HUES48 (cell line): ENCODE results near the gene TMEM198.

Source experiments
- H3K27ac ChIP-seq: one replicate; pipeline ENCODE4 v1.7.0; 2013; ENCODE audit warnings: low read depth, low read length, inconsistent platforms
- H3K27me3 ChIP-seq: 2 replicates; pipeline ENCODE4 v1.6.1; 2013; ENCODE audit warnings: mild to moderate bottlenecking, low read length; ENCODE audit not compliant: control insufficient read depth, insufficient read depth
- H3K36me3 ChIP-seq: 2 replicates; pipeline ENCODE4 v1.6.1; 2013; ENCODE audit warnings: low read length; ENCODE audit not compliant: control insufficient read depth, insufficient read depth
- H3K4me1 ChIP-seq: 2 replicates; pipeline ENCODE4 v1.6.1; 2013; ENCODE audit warnings: mild to moderate bottlenecking, low read length; ENCODE audit not compliant: control insufficient read depth, insufficient read depth
- H3K4me3 ChIP-seq: 2 replicates; pipeline ENCODE4 v1.5.1; 2013; ENCODE audit warnings: mild to moderate bottlenecking, low read depth, low read length
- H3K9ac ChIP-seq: 2 replicates; pipeline ENCODE4 v1.6.1; 2013; ENCODE audit warnings: mild to moderate bottlenecking, low read depth, low read length, moderate library complexity
- H3K9me3 ChIP-seq: 2 replicates; pipeline ENCODE4 v1.6.1; 2013; ENCODE audit warnings: low read length; ENCODE audit not compliant: control insufficient read depth, insufficient read depth

Gene TMEM198

GRCh38 chr2:219575566-219576504 lies 32.0 kb downstream of the TMEM198 start:
- Histone ChIP-seq H3K9ac (no peak overlapping the region), H3K9me3 (no peaks in the 10 kb centered on the region), H3K27me3 (peaks cover 3% of the 10 kb centered on the region; the same call in 1 of the 2 replicates), H3K4me3 (no peak overlapping the region), H3K4me1 (peaks cover 31% of the 10 kb centered on the region), H3K27ac (no peak overlapping the region), H3K36me3 (no peaks in the 10 kb centered on the region)

- H3K36me3 ChIP-seq = no peaks in the 10 kb centered on the region
- no peak overlapping the region for H3K27ac ChIP-seq
- peaks cover 3% of the 10 kb centered on the region; the same call in 1 of the 2 replicates for H3K27me3 ChIP-seq
- H3K9me3 ChIP-seq = no peaks in the 10 kb centered on the region
- H3K4me1 ChIP-seq = peaks cover 28% of the 10 kb centered on the region
- H3K9ac ChIP-seq = 0 out of 2 replicates have a peak overlapping the region, but pooled peaks have one; percentile 9
- H3K4me3 ChIP-seq = peak overlapping the region; percentile 36; the same call in 1 of the 2 replicates
Observed at GRCh38 chr2:219576505-219577388, 32.9 kb downstream of the TMEM198 start.

DNA sequence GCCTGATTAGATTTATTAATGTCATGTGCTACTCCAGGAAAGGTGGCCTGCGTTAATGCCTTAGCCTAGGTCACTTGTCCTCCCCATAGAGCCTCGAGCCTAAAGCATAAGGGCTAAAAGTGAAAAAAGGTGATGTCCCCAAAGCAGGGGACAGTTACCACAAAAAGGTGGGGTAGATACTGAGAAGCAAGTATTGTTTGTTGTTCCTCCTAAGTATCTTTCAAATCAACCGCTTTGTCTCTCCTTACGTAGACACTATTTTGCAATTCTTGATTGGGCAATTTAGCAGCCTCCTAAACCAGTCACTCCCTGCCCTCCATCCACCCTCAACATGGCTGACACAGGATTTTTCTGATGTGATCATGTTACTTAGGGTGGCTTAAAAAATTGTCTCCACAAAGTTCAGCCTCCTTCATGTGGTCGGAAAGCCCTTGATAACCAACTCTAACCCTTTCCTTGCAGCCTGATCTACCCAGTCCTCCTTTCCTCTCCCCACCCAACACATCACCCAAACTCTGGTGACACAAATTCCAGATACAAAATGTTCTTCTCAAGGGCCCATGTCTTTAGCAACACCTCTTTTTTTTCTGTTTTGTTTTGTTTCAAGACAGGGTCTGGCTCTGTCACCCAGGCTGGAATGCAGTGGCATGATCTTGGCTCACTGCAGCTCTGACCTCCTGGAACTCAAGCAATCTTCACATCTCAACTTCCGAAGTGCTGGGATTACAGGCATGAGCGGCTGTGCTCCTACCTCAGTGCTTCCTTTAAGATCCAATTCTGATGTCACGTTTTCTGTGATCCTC lies 35.2 kb downstream of the TMEM198 start:
- no peak overlapping the region for H3K9ac ChIP-seq
- H3K9me3 ChIP-seq = no peaks in the 10 kb centered on the region
- peaks cover 3% of the 10 kb centered on the region; the same call in 1 of the 2 replicates for H3K27me3 ChIP-seq
- no peak overlapping the region for H3K27ac ChIP-seq
- peaks cover 25% of the 10 kb centered on the region for H3K4me1 ChIP-seq
- no peak overlapping the region for H3K4me3 ChIP-seq
- no peaks in the 10 kb centered on the region for H3K36me3 ChIP-seq

GRCh38 chr2:219581346-219581745 lies 37.5 kb downstream of the TMEM198 start:
- Histone ChIP-seq H3K4me1 (peaks cover 21% of the 10 kb centered on the region), H3K4me3 (no peak overlapping the region), H3K27ac (no peak overlapping the region), H3K9me3 (no peaks in the 10 kb centered on the region), H3K27me3 (peaks cover 5% of the 10 kb centered on the region; the same call in 1 of the 2 replicates), H3K9ac (no peak overlapping the region), H3K36me3 (no peaks in the 10 kb centered on the region)

- no peak overlapping the region for H3K9ac ChIP-seq
- H3K4me1 ChIP-seq = peaks cover 12% of the 10 kb centered on the region; the same call in 1 of the 2 replicates
- H3K27me3 ChIP-seq = 0 out of 2 replicates have a peak, but pooled peaks cover under 1% of the 10 kb centered on the region
- no peaks in the 10 kb centered on the region for H3K9me3 ChIP-seq
- H3K36me3 ChIP-seq = no peaks in the 10 kb centered on the region
- no peak overlapping the region for H3K4me3 ChIP-seq
- H3K27ac ChIP-seq = no peak overlapping the region
Observed at GRCh38 chr2:219591091-219591490, 47.3 kb downstream of the TMEM198 start.

- Histone ChIP-seq H3K4me1 (peaks cover 23% of the 10 kb centered on the region), H3K27me3 (no peaks in the 10 kb centered on the region), H3K27ac (no peak overlapping the region), H3K9ac (no peak overlapping the region), H3K4me3 (no peak overlapping the region), H3K36me3 (no peaks in the 10 kb centered on the region), H3K9me3 (no peaks in the 10 kb centered on the region)
Observed at GRCh38 chr2:219592736-219593135, 48.9 kb downstream of the TMEM198 start.

DNA sequence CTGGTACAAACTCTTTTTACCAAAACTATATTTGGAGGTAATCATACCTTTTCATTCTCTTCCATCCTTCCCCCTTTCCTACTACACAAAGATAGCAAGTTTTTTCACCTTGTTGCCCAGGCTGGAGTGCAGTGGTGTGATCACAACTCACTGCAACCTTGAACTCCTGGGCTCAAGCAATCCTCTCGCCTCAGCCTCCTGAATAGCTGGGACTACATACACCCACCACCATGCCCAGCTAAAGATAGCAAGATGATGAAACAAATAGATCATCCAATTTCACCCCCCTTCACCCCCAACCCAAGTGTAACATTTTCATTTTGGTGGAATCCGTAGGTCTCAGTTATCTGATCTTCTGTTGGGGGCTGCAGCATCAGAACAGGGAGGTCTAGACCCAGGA lies 49.3 kb downstream of the TMEM198 start:
- H3K4me3 ChIP-seq = no peak overlapping the region
- H3K9me3 ChIP-seq = no peaks in the 10 kb centered on the region
- no peaks in the 10 kb centered on the region for H3K27me3 ChIP-seq
- H3K9ac ChIP-seq = no peak overlapping the region
- peaks cover 24% of the 10 kb centered on the region for H3K4me1 ChIP-seq
- H3K27ac ChIP-seq = no peak overlapping the region
- no peaks in the 10 kb centered on the region for H3K36me3 ChIP-seq

GRCh38 chr2:219595256-219595655 lies 51.4 kb downstream of the TMEM198 start:
- Histone ChIP-seq H3K9me3 (no peaks in the 10 kb centered on the region), H3K4me3 (no peak overlapping the region), H3K4me1 (peaks cover 31% of the 10 kb centered on the region), H3K27me3 (no peaks in the 10 kb centered on the region), H3K27ac (peak overlapping the region; percentile 30), H3K36me3 (no peaks in the 10 kb centered on the region), H3K9ac (no peak overlapping the region)

DNA sequence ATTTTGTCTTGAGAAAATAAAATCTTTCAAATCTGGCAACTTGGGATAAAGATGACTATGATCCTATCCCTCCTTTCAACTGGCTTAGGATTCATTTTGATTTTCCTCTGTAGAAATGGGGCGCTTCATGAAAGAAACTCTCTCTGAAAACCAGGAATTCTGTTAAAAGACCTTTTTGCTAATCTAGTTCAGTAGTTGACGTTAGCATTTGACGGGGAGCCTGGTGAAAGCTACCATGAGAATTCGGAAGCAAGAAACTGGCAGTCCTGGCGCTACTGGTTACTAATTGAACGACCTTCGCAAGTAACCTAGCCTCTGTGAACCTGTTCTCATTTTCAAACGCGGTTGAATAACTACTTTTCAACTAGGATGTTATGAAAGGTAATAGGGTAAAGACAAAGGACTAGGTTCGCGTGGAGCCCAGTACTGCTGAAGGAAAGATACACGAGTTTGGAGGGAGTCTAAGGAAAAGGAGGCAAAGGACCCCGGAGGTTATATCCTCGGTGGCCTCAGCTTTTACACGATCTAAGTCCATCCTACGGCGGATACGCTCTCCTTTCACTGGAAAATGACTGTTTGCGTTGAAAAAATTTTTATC lies 53.2 kb downstream of the TMEM198 start:
- no peaks in the 10 kb centered on the region for H3K27me3 ChIP-seq
- peak overlapping the region; percentile 95 for H3K27ac ChIP-seq
- no peaks in the 10 kb centered on the region for H3K9me3 ChIP-seq
- peak overlapping the region; percentile 93 for H3K4me3 ChIP-seq
- H3K4me1 ChIP-seq = peaks cover 31% of the 10 kb centered on the region
- H3K9ac ChIP-seq = peak overlapping the region; percentile 89
- H3K36me3 ChIP-seq = peaks cover 10% of the 10 kb centered on the region
